MM.1S (cell line): ENCODE data around the gene KCNA2.

Experiments
- DNase-seq: peaks from one replicate; pipeline ENCODE4 v3.0.0-alpha.2; 2015
- H2AFZ ChIP-seq: fragments of 300-600 bp; sonication (generic); 2 replicates; pipeline ENCODE4 v1.6.0; 2016; ENCODE audit warnings: antibody characterized with exemption, low read length
- H3F3A ChIP-seq: fragments of 300-600 bp; sonication (generic); 2 replicates; pipeline ENCODE4 v1.6.1; 2016; ENCODE audit warnings: mild to moderate bottlenecking, antibody characterized with exemption, low read length, moderate library complexity, mixed read lengths; ENCODE audit not compliant: insufficient read depth
- H3K27ac ChIP-seq: fragments of 300-600 bp; sonication (generic); 2 replicates; pipeline ENCODE4 v1.5.1; 2016; ENCODE audit warnings: mild to moderate bottlenecking, low read length
- H3K27me3 ChIP-seq: fragments of 300-600 bp; sonication (generic); replicated peaks from 2 replicates; pipeline ENCODE4 v1.6.0; 2016; ENCODE audit warnings: low read length; ENCODE audit not compliant: insufficient read depth
- H3K36me3 ChIP-seq: fragments of 300-600 bp; sonication (generic); replicated peaks from 2 replicates; pipeline ENCODE4 v1.6.1; 2016; ENCODE audit warnings: mild to moderate bottlenecking, low read length, mixed read lengths; ENCODE audit not compliant: insufficient read depth
- H3K4me1 ChIP-seq: fragments of 300-600 bp; sonication (generic); 2 replicates; pipeline ENCODE4 v1.6.1; 2016; ENCODE audit warnings: low read length, mixed read lengths
- H3K4me2 ChIP-seq: fragments of 300-600 bp; sonication (generic); 2 replicates; pipeline ENCODE4 v1.6.0; 2016; ENCODE audit warnings: low read depth, low read length
- H3K4me3 ChIP-seq: fragments of 300-600 bp; sonication (generic); 2 replicates; pipeline ENCODE4 v1.5.1; 2016; ENCODE audit warnings: low read length, mixed read lengths
- H3K79me2 ChIP-seq: fragments of 300-600 bp; sonication (generic); 2 replicates; pipeline ENCODE4 v1.6.1; 2016; ENCODE audit warnings: mixed run types, low read length, mixed read lengths
- H3K9ac ChIP-seq: fragments of 300-600 bp; sonication (generic); 2 replicates; pipeline ENCODE4 v1.6.1; 2016; ENCODE audit warnings: low read length, mixed read lengths
- H3K9me2 ChIP-seq: fragments of 300-600 bp; sonication (generic); replicated peaks from 2 replicates; pipeline ENCODE4 v1.6.1; 2016; ENCODE audit warnings: mild to moderate bottlenecking, low read length, mixed read lengths; ENCODE audit not compliant: insufficient read depth
- H3K9me3 ChIP-seq: fragments of 300-600 bp; sonication (generic); replicated peaks from 2 replicates; pipeline ENCODE4 v1.6.1; 2016; ENCODE audit warnings: mild to moderate bottlenecking, low read length, mixed read lengths; ENCODE audit not compliant: insufficient read depth
- H4K20me1 ChIP-seq: fragments of 300-600 bp; sonication (generic); 2 replicates; pipeline ENCODE4 v1.6.1; 2016; ENCODE audit warnings: mild to moderate bottlenecking, low read length, moderate library complexity, mixed read lengths; ENCODE audit not compliant: insufficient read depth
- EZH2 ChIP-seq: fragments of 300-600 bp; sonication (generic); optimal IDR thresholded peaks from 2 replicates; pipeline ENCODE3; 2017; ENCODE audit warnings: low read depth, mild to moderate bottlenecking, antibody characterized with exemption, low read length, mixed read lengths
- EZH2phosphoT487 ChIP-seq: fragments of 300-600 bp; sonication (generic); IDR thresholded peaks from 2 replicates; pipeline ENCODE4 v1.6.1; 2018; ENCODE audit warnings: antibody characterized with exemption, low read length
- TF ChIP-seq, protein P1 (sequence below): fragments of 300-600 bp; sonication (generic); IDR thresholded peaks from 2 replicates; pipeline ENCODE4 v1.5.1; 2016; ENCODE audit warnings: antibody characterized with exemption, low read length, mixed read lengths

The KCNA2 gene

DNA sequence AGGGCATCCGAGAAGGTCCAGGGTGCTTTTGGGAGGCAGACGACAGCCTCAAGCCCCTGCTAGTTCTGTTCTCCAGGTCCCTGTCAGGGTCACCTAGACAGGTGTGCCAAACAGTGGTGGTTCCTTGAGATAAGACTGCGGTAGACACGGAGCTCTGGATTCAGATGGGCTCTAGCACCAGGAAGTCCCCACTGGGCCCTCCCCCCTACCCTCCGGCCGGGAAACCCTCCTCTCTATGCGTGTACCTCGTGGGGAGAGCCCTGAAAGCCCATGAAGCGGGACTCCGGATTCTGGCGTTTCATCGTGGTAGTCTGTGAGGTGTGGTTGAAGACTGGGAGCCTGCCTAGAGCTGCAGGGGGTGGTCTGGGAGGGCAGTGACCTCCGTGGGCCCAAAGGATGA is 2.1 kb upstream of the KCNA2 start:
- Histone ChIP-seq H3K36me3 (no peaks in the 10 kb centered on the region), H3K27me3 (0 out of 2 replicates have a peak, but pooled peaks cover 11% of the 10 kb centered on the region), H3K9me3 (no peaks in the 10 kb centered on the region), H3K4me2 (no peak overlapping the region), H3K9me2 (no peaks in the 10 kb centered on the region), H3K4me1 (no peaks in the 10 kb centered on the region), H3K27ac (no peak overlapping the region), H3K79me2 (no peaks in the 10 kb centered on the region), H4K20me1 (no peaks in the 10 kb centered on the region), H3K4me3 (no peak overlapping the region), H2AFZ (no peak overlapping the region), H3F3A (no peaks in the 10 kb centered on the region), H3K9ac (no peak overlapping the region)
- no peak for DNase-seq
- TF ChIP-seq EZH2 = no peak
- TF ChIP-seq EZH2phosphoT487 = no peak
- TF ChIP-seq, protein P1, sequence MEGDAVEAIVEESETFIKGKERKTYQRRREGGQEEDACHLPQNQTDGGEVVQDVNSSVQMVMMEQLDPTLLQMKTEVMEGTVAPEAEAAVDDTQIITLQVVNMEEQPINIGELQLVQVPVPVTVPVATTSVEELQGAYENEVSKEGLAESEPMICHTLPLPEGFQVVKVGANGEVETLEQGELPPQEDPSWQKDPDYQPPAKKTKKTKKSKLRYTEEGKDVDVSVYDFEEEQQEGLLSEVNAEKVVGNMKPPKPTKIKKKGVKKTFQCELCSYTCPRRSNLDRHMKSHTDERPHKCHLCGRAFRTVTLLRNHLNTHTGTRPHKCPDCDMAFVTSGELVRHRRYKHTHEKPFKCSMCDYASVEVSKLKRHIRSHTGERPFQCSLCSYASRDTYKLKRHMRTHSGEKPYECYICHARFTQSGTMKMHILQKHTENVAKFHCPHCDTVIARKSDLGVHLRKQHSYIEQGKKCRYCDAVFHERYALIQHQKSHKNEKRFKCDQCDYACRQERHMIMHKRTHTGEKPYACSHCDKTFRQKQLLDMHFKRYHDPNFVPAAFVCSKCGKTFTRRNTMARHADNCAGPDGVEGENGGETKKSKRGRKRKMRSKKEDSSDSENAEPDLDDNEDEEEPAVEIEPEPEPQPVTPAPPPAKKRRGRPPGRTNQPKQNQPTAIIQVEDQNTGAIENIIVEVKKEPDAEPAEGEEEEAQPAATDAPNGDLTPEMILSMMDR = no peak

DNA sequence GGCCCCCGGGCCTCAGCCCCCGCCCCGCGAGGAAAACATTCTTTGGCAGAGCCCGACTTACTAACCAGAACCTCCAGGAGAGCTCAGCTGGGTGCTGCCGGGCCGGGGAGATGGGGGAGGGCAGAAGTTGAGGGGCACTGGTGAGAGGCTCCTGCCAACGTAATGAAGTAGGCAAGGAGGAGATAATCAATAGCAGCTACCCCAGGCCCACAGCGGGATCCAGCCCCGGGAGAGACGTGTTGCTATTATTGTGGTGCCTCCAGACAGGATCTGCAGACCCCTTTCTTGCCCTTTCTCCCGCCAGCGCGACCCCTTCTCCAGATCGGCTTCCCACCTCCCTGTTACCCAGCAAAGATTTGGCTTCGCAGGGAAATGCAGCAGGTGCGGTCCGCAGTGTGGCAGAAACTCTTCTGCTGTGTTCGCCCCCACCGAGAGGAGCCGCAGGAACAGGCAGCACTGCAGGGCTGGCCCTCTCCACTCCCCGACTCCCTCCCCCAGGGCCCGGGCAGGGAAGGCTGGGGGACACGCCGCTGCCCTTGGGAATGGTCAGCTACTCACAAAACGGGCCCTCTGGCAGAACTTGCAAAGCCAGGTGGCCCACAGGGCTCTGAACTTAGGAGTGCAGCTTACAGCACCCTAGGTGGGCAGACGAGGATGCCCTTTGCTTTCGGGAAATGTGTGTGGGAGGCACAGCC is 1.5 kb upstream of the KCNA2 start:
- H3K36me3 ChIP-seq = no peaks in the 10 kb centered on the region
- H4K20me1 ChIP-seq = no peaks in the 10 kb centered on the region
- H3K9me3 ChIP-seq = no peaks in the 10 kb centered on the region
- no peak for TF ChIP-seq EZH2phosphoT487
- TF ChIP-seq EZH2 = no peak
- TF ChIP-seq, protein P1 = no peak
- no peak overlapping the region for H3K27ac ChIP-seq
- 0 out of 2 replicates have a peak, but pooled peaks cover 11% of the 10 kb centered on the region for H3K27me3 ChIP-seq
- H3K4me3 ChIP-seq = no peak overlapping the region
- DNase-seq = no peak
- H3K4me1 ChIP-seq = no peaks in the 10 kb centered on the region
- H3K4me2 ChIP-seq = peak overlapping the region; percentile 47; the same call in 1 of the 2 replicates
- no peaks in the 10 kb centered on the region for H3K9me2 ChIP-seq
- H3F3A ChIP-seq = no peaks in the 10 kb centered on the region
- no peak overlapping the region for H2AFZ ChIP-seq
- H3K79me2 ChIP-seq = no peaks in the 10 kb centered on the region
- H3K9ac ChIP-seq = no peak overlapping the region

DNA sequence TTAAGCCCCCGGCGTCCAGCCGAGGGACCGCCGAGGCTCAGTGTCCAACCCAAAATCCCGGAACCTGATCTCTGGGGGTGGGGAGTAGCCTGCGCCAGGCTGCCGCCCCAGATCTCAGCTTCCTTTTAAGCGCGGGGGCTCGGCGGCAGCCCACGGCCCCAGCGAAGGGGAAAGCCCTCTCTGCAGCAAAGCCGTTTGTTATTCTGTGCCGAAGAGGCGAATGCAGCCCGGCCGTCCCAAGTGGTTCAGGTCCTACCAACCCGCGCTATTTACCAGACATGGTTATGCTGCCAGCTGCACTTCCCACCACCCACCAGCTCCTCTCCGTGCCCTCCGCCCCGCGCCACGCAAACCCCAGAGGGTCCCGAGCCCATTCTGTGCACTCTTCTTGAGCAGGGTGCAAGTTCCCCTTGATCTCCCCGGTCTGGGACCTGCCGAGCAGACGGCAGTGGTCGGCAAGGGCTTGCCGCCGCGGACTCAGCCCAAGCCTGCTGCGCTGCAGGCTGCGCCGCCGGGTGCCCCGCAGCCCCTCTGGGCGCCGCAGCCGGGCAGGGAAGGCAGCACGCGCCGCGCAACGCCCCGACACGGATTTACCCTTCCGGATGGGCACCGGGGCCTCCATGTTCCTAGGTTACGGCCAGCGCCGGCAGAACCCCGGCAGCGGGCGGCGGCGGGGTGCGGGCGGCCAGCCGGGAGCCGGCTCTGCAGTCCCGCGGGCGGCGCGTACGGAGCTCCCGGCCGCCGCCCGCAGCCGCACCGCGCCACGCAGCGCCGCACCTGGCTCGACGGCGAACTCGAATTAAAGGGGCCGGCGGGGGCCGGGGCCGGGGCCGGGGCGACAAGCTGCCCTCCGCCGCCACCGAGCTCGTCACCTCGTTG is 738 bp upstream of the KCNA2 start:
- Histone ChIP-seq H3K9ac (no peak overlapping the region), H3K27ac (no peak overlapping the region), H2AFZ (0 out of 2 replicates have a peak overlapping the region, but pooled peaks have one; percentile 31), H3K4me2 (peak overlapping the region; percentile 95), H3F3A (no peaks in the 10 kb centered on the region), H3K9me2 (no peaks in the 10 kb centered on the region), H3K36me3 (no peaks in the 10 kb centered on the region), H3K4me1 (no peaks in the 10 kb centered on the region), H3K4me3 (peak overlapping the region; percentile 59), H3K27me3 (0 out of 2 replicates have a peak, but pooled peaks cover 11% of the 10 kb centered on the region), H3K79me2 (no peaks in the 10 kb centered on the region), H4K20me1 (no peaks in the 10 kb centered on the region), H3K9me3 (no peaks in the 10 kb centered on the region)
- TF ChIP-seq EZH2phosphoT487 (no peak), EZH2 (no peak)
- TF ChIP-seq, protein P1 = no peak
- DNase-seq = no peak
